Duodenal mucosa (tissue), 2 donors: ENCODE measurements around the gene ABTB1.

Source experiments
- H3K27ac ChIP-seq: one replicate; pipeline ENCODE4 v1.7.0; 2013; ENCODE audit warnings: low read depth, low read length
- H3K27me3 ChIP-seq, 2 donors: one replicate each; pipeline ENCODE4 v1.7.0; 2013; ENCODE audit warnings: low read length in 2 of 2, control low read depth in 1 of 2; ENCODE audit not compliant: insufficient read depth in 2 of 2, control insufficient read depth in 1 of 2
- H3K36me3 ChIP-seq, 2 donors: one replicate each; pipeline ENCODE4 v1.7.0; 2013; ENCODE audit warnings: low read length in 2 of 2, control low read depth in 1 of 2; ENCODE audit not compliant: insufficient read depth in 2 of 2, control insufficient read depth in 1 of 2
- H3K4me1 ChIP-seq, 2 donors: one replicate each; pipeline ENCODE4 v1.7.0; 2013; ENCODE audit warnings: low read length in 2 of 2, control low read depth in 1 of 2; ENCODE audit not compliant: insufficient read depth in 2 of 2, control insufficient read depth in 1 of 2
- H3K4me3 ChIP-seq, 2 donors: one replicate each; pipeline ENCODE4 v1.7.0; 2013; ENCODE audit warnings: low read length in 2 of 2, low read depth in 1 of 2
- H3K9ac ChIP-seq, 2 donors: one replicate each; pipeline ENCODE4 v1.7.0; 2013; ENCODE audit warnings: low read length in 2 of 2, low read depth in 1 of 2
- H3K9me3 ChIP-seq, 2 donors: one replicate each; pipeline ENCODE4 v1.7.0; 2013; ENCODE audit warnings: low read length in 2 of 2, control low read depth in 1 of 2; ENCODE audit not compliant: control insufficient read depth in 1 of 2

Gene ABTB1

GRCh38 chr3:127634653-127635052 lies 38.1 kb upstream of the ABTB1 start:
- Histone ChIP-seq H3K9ac (no peak overlapping the region), H3K4me1 (peaks cover 9 to 12% of the 10 kb centered on the region in 2 donors), H3K27ac (no peak overlapping the region), H3K36me3 (no peaks in the 10 kb centered on the region), H3K27me3 (peaks cover 0 to 9% of the 10 kb centered on the region in 2 donors), H3K4me3 (no peak overlapping the region), H3K9me3 (no peaks in the 10 kb centered on the region)

- H3K36me3 ChIP-seq, result no peaks in the 10 kb centered on the region
- H3K9me3 ChIP-seq, result no peaks in the 10 kb centered on the region
- H3K27ac ChIP-seq, result no peak overlapping the region
- no peaks in the 10 kb centered on the region for H3K4me1 ChIP-seq
- H3K27me3 ChIP-seq, result no peaks in the 10 kb centered on the region
- no peak overlapping the region for H3K9ac ChIP-seq
- H3K4me3 ChIP-seq, result no peak overlapping the region
Observed at GRCh38 chr3:127637546-127637945, 35.2 kb upstream of the ABTB1 start.

- H3K9ac ChIP-seq, result no peak overlapping the region
Observed at GRCh38 chr3:127637971-127638370, 34.8 kb upstream of the ABTB1 start.

GRCh38 chr3:127639173-127640041 lies 33.3 kb upstream of the ABTB1 start:
- no peak overlapping the region for H3K9ac ChIP-seq
- H3K27me3 ChIP-seq, result no peaks in the 10 kb centered on the region
- no peaks in the 10 kb centered on the region for H3K36me3 ChIP-seq
- H3K9me3 ChIP-seq, result no peaks in the 10 kb centered on the region
- no peak overlapping the region for H3K27ac ChIP-seq
- no peak overlapping the region for H3K4me3 ChIP-seq
- no peaks in the 10 kb centered on the region for H3K4me1 ChIP-seq

More at GRCh38 chr3:127637971-127638370, 34.8 kb upstream of the ABTB1 start:
- Histone ChIP-seq H3K27me3 (no peaks in the 10 kb centered on the region), H3K27ac (no peak overlapping the region), H3K36me3 (no peaks in the 10 kb centered on the region), H3K9me3 (no peaks in the 10 kb centered on the region), H3K4me1 (no peaks in the 10 kb centered on the region), H3K4me3 (no peak overlapping the region)

GRCh38 chr3:127640042-127640355 lies 32.8 kb upstream of the ABTB1 start:
- H3K36me3 ChIP-seq, result no peaks in the 10 kb centered on the region

GRCh38 chr3:127644641-127645370 lies 27.9 kb upstream of the ABTB1 start:
- Histone ChIP-seq H3K27ac (no peak overlapping the region), H3K36me3 (no peaks in the 10 kb centered on the region), H3K4me3 (no peak overlapping the region), H3K9me3 (no peaks in the 10 kb centered on the region), H3K9ac (no peak overlapping the region), H3K4me1 (no peaks in the 10 kb centered on the region), H3K27me3 (no peaks in the 10 kb centered on the region)

More at GRCh38 chr3:127640042-127640355, 32.8 kb upstream of the ABTB1 start:
- Histone ChIP-seq H3K27ac (no peak overlapping the region), H3K9me3 (no peaks in the 10 kb centered on the region), H3K9ac (no peak overlapping the region), H3K4me1 (no peaks in the 10 kb centered on the region), H3K4me3 (no peak overlapping the region), H3K27me3 (no peaks in the 10 kb centered on the region)

- Histone ChIP-seq H3K4me1 (no peaks in the 10 kb centered on the region), H3K9ac (no peak overlapping the region), H3K27me3 (no peaks in the 10 kb centered on the region), H3K9me3 (no peaks in the 10 kb centered on the region), H3K27ac (no peak overlapping the region), H3K4me3 (no peak overlapping the region), H3K36me3 (no peaks in the 10 kb centered on the region)
Observed at GRCh38 chr3:127645371-127646015, 27.3 kb upstream of the ABTB1 start.

GRCh38 chr3:127646501-127647046 lies 26.2 kb upstream of the ABTB1 start:
- Histone ChIP-seq H3K36me3 (no peaks in the 10 kb centered on the region), H3K27me3 (no peaks in the 10 kb centered on the region), H3K27ac (no peak overlapping the region), H3K4me3 (no peak overlapping the region), H3K9me3 (no peaks in the 10 kb centered on the region), H3K9ac (no peak overlapping the region), H3K4me1 (no peaks in the 10 kb centered on the region)

- Histone ChIP-seq H3K9me3 (no peaks in the 10 kb centered on the region), H3K4me1 (no peaks in the 10 kb centered on the region), H3K4me3 (no peak overlapping the region), H3K36me3 (no peaks in the 10 kb centered on the region), H3K27ac (no peak overlapping the region), H3K27me3 (no peaks in the 10 kb centered on the region), H3K9ac (no peak overlapping the region)
Observed at GRCh38 chr3:127647166-127647844, 25.4 kb upstream of the ABTB1 start.
